Measurements from ENCODE around the gene TUBB2B.

The TUBB2B gene

GRCh38 chr6:3233904-3234303, 6.5 kb upstream of the TUBB2B start:
- H3K4me3 ChIP-seq (ENCODE audit: insufficient read depth, low read depth, low read length): no peak overlapping the region
- H3K4me1 ChIP-seq (ENCODE audit: control insufficient read depth, insufficient read depth, low read length): peaks cover 7% of the 10 kb centered on the region
- H3K27me3 ChIP-seq (ENCODE audit: control insufficient read depth, insufficient read depth, low read length, poor library complexity, severe bottlenecking): peaks cover 10% of the 10 kb centered on the region
- no peak overlapping the region for H3K27ac ChIP-seq (ENCODE audit: insufficient read depth, low read depth, low read length, poor library complexity, severe bottlenecking)
- H3K36me3 ChIP-seq (ENCODE audit: control insufficient read depth, insufficient read depth, low read length): no peaks in the 10 kb centered on the region
- 98% methylated on average over 3 of the region's 3 CpGs for WGBS, 2 experiments
- no peaks in the 10 kb centered on the region for H3K9me3 ChIP-seq (ENCODE audit: control insufficient read depth, low read length)

- 91% methylated on average over 3 of the region's 3 CpGs for WGBS, 2 experiments
- Histone ChIP-seq H3K36me3 (ENCODE audit: control insufficient read depth, insufficient read depth, low read length) (no peaks in the 10 kb centered on the region), H3K4me3 (ENCODE audit: insufficient read depth, low read depth, low read length) (no peak overlapping the region), H3K27me3 (ENCODE audit: control insufficient read depth, insufficient read depth, low read length, poor library complexity, severe bottlenecking) (peaks cover 10% of the 10 kb centered on the region), H3K27ac (ENCODE audit: insufficient read depth, low read depth, low read length, poor library complexity, severe bottlenecking) (no peak overlapping the region), H3K9me3 (ENCODE audit: control insufficient read depth, low read length) (no peaks in the 10 kb centered on the region), H3K4me1 (ENCODE audit: control insufficient read depth, insufficient read depth, low read length) (peaks cover 7% of the 10 kb centered on the region)
Observed at GRCh38 chr6:3233321-3233720, 5.9 kb upstream of the TUBB2B start.

GRCh38 chr6:3232017-3232945, 4.8 kb upstream of the TUBB2B start:
- Histone ChIP-seq H3K4me3 (ENCODE audit: insufficient read depth, low read depth, low read length) (peak overlapping the region; percentile 95), H3K4me1 (ENCODE audit: control insufficient read depth, insufficient read depth, low read length) (peaks cover 7% of the 10 kb centered on the region), H3K27me3 (ENCODE audit: control insufficient read depth, insufficient read depth, low read length, poor library complexity, severe bottlenecking) (peaks cover 10% of the 10 kb centered on the region), H3K27ac (ENCODE audit: insufficient read depth, low read depth, low read length, poor library complexity, severe bottlenecking) (peak overlapping the region; percentile 85), H3K36me3 (ENCODE audit: control insufficient read depth, insufficient read depth, low read length) (no peaks in the 10 kb centered on the region), H3K9me3 (ENCODE audit: control insufficient read depth, low read length) (no peaks in the 10 kb centered on the region)
- 17 to 20% methylated on average over 22 to 23 of the region's 23 CpGs for WGBS, 2 experiments

GRCh38 chr6:3231247-3232016, 4.0 kb upstream of the TUBB2B start:
- Histone ChIP-seq H3K27ac (ENCODE audit: insufficient read depth, low read depth, low read length, poor library complexity, severe bottlenecking) (peak overlapping the region; percentile 85), H3K9me3 (ENCODE audit: control insufficient read depth, low read length) (no peaks in the 10 kb centered on the region), H3K4me3 (ENCODE audit: insufficient read depth, low read depth, low read length) (peak overlapping the region; percentile 95), H3K27me3 (ENCODE audit: control insufficient read depth, insufficient read depth, low read length, poor library complexity, severe bottlenecking) (peaks cover 10% of the 10 kb centered on the region), H3K36me3 (ENCODE audit: control insufficient read depth, insufficient read depth, low read length) (no peaks in the 10 kb centered on the region), H3K4me1 (ENCODE audit: control insufficient read depth, insufficient read depth, low read length) (peaks cover 7% of the 10 kb centered on the region)
- whole genome bisulfite sequencing, 2 experiments: 0 to 1% methylated on average over 47 of the region's 47 CpGs

GRCh38 chr6:3230900-3231246, 3.4 kb upstream of the TUBB2B start:
- Histone ChIP-seq H3K4me3 (ENCODE audit: insufficient read depth, low read depth, low read length) (peak overlapping the region; percentile 95), H3K27ac (ENCODE audit: insufficient read depth, low read depth, low read length, poor library complexity, severe bottlenecking) (peak overlapping the region; percentile 85), H3K4me1 (ENCODE audit: control insufficient read depth, insufficient read depth, low read length) (peaks cover 10% of the 10 kb centered on the region), H3K36me3 (ENCODE audit: control insufficient read depth, insufficient read depth, low read length) (no peaks in the 10 kb centered on the region), H3K27me3 (ENCODE audit: control insufficient read depth, insufficient read depth, low read length, poor library complexity, severe bottlenecking) (peaks cover 10% of the 10 kb centered on the region), H3K9me3 (ENCODE audit: control insufficient read depth, low read length) (no peaks in the 10 kb centered on the region)
- WGBS, 2 experiments: 0% methylated on average over 11 of the region's 11 CpGs

GRCh38 chr6:3230256-3230882, 2.9 kb upstream of the TUBB2B start:
- Histone ChIP-seq H3K27ac (ENCODE audit: insufficient read depth, low read depth, low read length, poor library complexity, severe bottlenecking) (peak overlapping the region; percentile 93), H3K9me3 (ENCODE audit: control insufficient read depth, low read length) (no peaks in the 10 kb centered on the region), H3K4me3 (ENCODE audit: insufficient read depth, low read depth, low read length) (peak overlapping the region; percentile 95), H3K27me3 (ENCODE audit: control insufficient read depth, insufficient read depth, low read length, poor library complexity, severe bottlenecking) (peaks cover 10% of the 10 kb centered on the region), H3K4me1 (ENCODE audit: control insufficient read depth, insufficient read depth, low read length) (peaks cover 11% of the 10 kb centered on the region), H3K36me3 (ENCODE audit: control insufficient read depth, insufficient read depth, low read length) (no peaks in the 10 kb centered on the region)
- WGBS, 2 experiments: 42 to 47% methylated on average over 10 of the region's 11 CpGs

- WGBS, 2 experiments: 1% methylated on average over 28 of the region's 28 CpGs
- Histone ChIP-seq H3K27me3 (ENCODE audit: control insufficient read depth, insufficient read depth, low read length, poor library complexity, severe bottlenecking) (peaks cover 10% of the 10 kb centered on the region), H3K36me3 (ENCODE audit: control insufficient read depth, insufficient read depth, low read length) (peaks cover under 1% of the 10 kb centered on the region), H3K27ac (ENCODE audit: insufficient read depth, low read depth, low read length, poor library complexity, severe bottlenecking) (peak overlapping the region; percentile 93), H3K9me3 (ENCODE audit: control insufficient read depth, low read length) (no peaks in the 10 kb centered on the region), H3K4me3 (ENCODE audit: insufficient read depth, low read depth, low read length) (peak overlapping the region; percentile 95), H3K4me1 (ENCODE audit: control insufficient read depth, insufficient read depth, low read length) (peaks cover 11% of the 10 kb centered on the region)
Observed at GRCh38 chr6:3229566-3230178, 2.2 kb upstream of the TUBB2B start.

- Histone ChIP-seq H3K27me3 (ENCODE audit: control insufficient read depth, insufficient read depth, low read length, poor library complexity, severe bottlenecking) (peaks cover 10% of the 10 kb centered on the region), H3K27ac (ENCODE audit: insufficient read depth, low read depth, low read length, poor library complexity, severe bottlenecking) (peak overlapping the region; percentile 93), H3K4me3 (ENCODE audit: insufficient read depth, low read depth, low read length) (peak overlapping the region; percentile 95), H3K36me3 (ENCODE audit: control insufficient read depth, insufficient read depth, low read length) (peaks cover 7% of the 10 kb centered on the region), H3K9me3 (ENCODE audit: control insufficient read depth, low read length) (no peaks in the 10 kb centered on the region), H3K4me1 (ENCODE audit: control insufficient read depth, insufficient read depth, low read length) (peaks cover 11% of the 10 kb centered on the region)
- WGBS, 2 experiments: 0% methylated on average over 62 of the region's 62 CpGs
Observed at GRCh38 chr6:3228771-3229565, 1.5 kb upstream of the TUBB2B start.

- Histone ChIP-seq H3K27me3 (ENCODE audit: control insufficient read depth, insufficient read depth, low read length, poor library complexity, severe bottlenecking) (peaks cover 10% of the 10 kb centered on the region), H3K4me3 (ENCODE audit: insufficient read depth, low read depth, low read length) (peak overlapping the region; percentile 95), H3K27ac (ENCODE audit: insufficient read depth, low read depth, low read length, poor library complexity, severe bottlenecking) (peak overlapping the region; percentile 96), H3K4me1 (ENCODE audit: control insufficient read depth, insufficient read depth, low read length) (peaks cover 11% of the 10 kb centered on the region), H3K36me3 (ENCODE audit: control insufficient read depth, insufficient read depth, low read length) (peaks cover 11% of the 10 kb centered on the region), H3K9me3 (ENCODE audit: control insufficient read depth, low read length) (no peaks in the 10 kb centered on the region)
- 0% methylated on average over 38 of the region's 38 CpGs for WGBS, 2 experiments
Observed at GRCh38 chr6:3228046-3228671, 706 bp upstream of the TUBB2B start.
